HG03095 (cell line): Measurements from ENCODE around the gene FAM240B.

ENCODE experiments used
- ATAC-seq: cut with Tn5 transposase; IDR thresholded peaks from one replicate; pipeline ENCODE4 v1.9.1; 2021; ENCODE audit warnings: moderate library complexity; ENCODE audit not compliant: unreplicated experiment

FAM240B gene

GRCh38 chr9:38671372-38671731 is 48.6 kb downstream of the FAM240B start:
- ATAC-seq: no peak

DNA sequence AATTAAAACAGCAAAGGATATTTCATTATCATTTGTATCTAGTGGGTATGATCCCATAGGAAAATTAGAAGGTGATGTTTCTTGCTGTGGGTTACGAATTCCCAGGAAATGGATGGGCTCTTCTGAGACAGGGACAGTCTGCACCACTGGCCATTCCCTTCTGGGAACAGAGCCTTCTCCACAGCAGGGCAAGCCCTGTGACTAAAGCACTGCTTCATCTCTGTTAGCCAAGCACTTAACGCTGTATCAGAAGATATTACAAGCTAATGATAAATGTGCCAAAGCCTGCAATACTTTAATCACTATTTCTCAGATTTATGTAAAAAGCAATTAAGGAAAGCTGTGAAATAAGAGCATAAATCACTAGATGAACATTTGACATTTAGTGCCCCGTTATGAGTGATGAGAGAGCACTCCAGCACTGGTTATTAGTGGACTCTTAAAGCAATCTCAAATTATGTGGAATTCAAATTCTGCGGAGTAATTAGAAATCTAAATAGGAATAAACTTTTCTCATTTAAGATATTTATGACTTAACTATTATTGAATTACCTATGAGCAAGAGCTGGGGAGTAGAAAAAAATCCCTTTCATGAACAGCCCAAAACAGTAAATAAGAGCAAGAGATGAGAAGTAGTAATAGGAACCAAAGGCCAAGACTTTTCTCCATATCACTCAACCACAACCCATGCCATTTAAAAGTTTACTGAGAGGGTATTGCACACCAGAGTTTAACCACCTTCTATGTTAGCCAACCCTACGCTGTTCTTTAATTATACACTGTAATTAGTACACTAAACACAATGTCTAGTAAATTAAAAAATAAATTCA is 49.2 kb downstream of the FAM240B start:
- no peak for ATAC-seq

GRCh38 chr9:38668791-38669466 is 51.0 kb downstream of the FAM240B start:
- ATAC-seq: no peak

GRCh38 chr9:38662763-38663593 is 57.0 kb downstream of the FAM240B start:
- ATAC-seq: no peak

DNA sequence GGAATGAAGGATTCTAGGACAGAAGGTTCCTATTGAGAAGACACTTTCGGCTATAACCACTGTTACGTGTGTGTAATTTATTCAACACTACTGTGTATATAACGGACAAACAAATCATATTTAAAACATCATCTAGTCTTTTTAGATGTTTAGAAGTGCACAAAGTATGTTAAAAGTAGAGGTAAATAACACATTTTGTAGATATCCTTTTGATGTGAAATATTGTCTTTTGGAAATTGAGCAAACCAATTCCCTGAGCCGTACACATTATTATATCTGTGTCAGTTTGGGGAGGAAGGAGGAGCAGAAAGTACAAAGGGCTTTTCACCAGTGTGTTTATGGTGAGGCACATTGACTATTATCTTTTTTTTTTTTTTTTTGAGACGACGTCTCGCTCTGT is 60.4 kb downstream of the FAM240B start:
- no peak for ATAC-seq

GRCh38 chr9:38656896-38657295 is 63.0 kb downstream of the FAM240B start:
- ATAC-seq: no peak

GRCh38 chr9:38652486-38652885 is 67.4 kb downstream of the FAM240B start:
- no peak for ATAC-seq

GRCh38 chr9:38652044-38652443 is 67.9 kb downstream of the FAM240B start:
- ATAC-seq: no peak

DNA sequence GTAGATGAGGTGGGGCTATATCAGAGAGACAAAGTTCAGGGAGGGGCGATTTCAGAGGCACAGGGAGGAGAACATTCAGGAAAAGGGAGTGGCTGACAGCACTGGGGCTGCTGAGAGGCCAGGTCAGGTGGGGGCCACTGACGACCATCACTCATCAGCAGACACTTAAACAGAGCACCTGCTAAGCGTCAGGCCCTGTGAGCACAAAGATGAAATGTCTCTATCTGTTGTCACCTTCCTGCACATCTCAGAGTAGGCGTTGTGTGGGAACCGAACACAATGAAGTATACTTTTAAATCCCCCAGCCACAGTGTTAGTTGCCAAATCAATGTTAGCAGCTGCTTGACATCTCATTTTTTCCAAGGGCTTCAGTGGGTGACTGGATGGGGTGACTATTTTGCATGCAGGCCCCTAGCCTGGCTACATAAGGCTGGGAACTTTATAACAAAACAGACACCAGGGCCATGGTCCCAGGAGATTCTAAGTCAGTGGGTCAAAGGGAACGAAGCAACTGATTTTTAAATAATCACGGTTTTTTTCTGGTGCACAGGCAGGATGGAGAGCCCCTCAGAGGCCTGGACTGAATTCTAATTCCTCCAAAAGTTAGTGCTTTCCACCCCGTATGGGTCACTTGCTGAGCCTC is 68.4 kb downstream of the FAM240B start:
- ATAC-seq: no peak

DNA sequence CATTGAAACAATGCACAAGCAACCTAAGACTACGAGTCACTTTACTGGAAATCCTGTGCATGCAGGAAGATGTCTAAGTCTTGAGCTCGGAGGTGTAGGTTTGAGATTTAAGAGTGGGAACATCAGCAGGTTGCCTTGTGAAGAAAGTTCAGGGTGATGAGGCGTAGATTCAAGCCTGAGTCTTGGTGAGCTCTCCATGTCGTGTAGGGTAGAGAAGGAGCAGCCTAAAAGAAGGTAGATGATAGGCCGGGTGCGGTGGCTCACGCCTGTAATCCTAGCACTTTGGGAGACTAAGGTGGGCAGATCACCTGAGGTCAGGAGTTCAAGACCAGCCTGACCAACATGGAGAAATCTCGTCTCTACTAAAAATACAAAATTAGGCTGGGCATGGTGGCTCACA is 69.4 kb downstream of the FAM240B start:
- no peak for ATAC-seq

DNA sequence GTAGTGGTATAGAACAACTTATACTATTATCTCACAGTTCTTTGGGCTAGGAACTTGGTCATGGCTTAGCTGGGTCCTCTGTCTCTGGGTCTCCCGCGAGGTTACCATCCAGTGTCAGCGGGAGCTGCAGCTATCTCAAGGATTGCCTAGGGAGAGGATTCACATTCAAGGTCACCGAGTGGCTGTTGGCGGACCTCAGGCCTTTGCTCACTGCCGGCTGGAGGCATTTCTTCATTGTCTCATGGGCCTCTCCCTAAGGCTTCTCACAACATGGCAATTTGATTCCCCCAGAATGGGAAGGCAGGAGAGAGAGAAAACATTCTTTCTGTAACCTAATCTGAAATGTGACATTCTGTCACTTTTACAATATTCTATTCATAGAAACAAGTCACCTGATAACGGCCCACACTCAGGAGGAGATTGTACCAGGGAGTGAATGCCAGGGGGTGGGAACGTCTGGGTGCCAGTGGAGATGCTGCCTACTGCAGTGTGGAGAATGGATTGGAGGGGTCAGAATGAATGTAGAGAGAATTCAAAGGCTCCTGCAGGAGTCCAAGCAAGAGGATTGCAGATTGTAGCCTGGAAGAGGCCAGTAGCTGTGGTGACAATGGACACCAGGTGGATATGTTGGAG is 70.1 kb downstream of the FAM240B start:
- no peak for ATAC-seq

DNA sequence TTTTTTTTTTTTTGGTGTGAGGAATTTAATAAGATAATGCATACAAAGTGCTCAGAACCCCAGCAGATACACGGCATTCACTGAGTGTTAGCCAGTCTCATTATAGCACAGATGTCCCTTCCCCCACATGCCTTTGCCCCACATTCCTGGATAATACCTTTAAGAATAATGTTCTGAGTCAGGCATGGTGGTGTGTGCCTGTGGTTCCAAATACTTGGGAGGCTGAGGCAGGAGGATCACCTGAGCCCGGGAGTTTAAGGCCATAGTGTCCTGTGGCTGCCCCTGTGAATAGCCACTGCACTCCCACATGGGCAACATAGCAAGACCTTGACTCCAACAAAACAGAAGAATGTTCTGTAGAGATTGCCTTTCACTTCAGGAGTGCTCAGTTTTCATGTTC is 75.3 kb downstream of the FAM240B start:
- no peak for ATAC-seq
